ENCODE results near the gene TTC33.

- TF ChIP-seq CTCF (conservative IDR thresholded peaks at IDR 0.05) (no peak), ZFX (IDR thresholded peaks at IDR 0.05) (no peak)
These were observed 95.0 kb downstream of the TTC33 start for GRCh38 chr5:40660751-40661150.

All from C4-2B (cell line).